Measurements from ENCODE around the gene CNEP1R1. TPM values are rescaled to one million over a fixed set of nuclear protein-coding genes. Genes with fewer than 3 reads are reported as not detected.

The CNEP1R1 gene
- total RNA-seq, 2 experiments from 2014 or later = 19.1 to 19.9 TPM

- H3K9me3 Mint-ChIP-seq = peaks cover 2% of the 10 kb centered on the region
- intact Hi-C loops (cut with micrococcal nuclease) = no loop called here
- peaks cover 9% of the 10 kb centered on the region for H3K27me3 Mint-ChIP-seq
- H3K4me1 Mint-ChIP-seq (ENCODE audit: low read depth) = no peaks in the 10 kb centered on the region
- ATAC-seq (no peak), DNase-seq (no peak)
- TF ChIP-seq, protein P1, sequence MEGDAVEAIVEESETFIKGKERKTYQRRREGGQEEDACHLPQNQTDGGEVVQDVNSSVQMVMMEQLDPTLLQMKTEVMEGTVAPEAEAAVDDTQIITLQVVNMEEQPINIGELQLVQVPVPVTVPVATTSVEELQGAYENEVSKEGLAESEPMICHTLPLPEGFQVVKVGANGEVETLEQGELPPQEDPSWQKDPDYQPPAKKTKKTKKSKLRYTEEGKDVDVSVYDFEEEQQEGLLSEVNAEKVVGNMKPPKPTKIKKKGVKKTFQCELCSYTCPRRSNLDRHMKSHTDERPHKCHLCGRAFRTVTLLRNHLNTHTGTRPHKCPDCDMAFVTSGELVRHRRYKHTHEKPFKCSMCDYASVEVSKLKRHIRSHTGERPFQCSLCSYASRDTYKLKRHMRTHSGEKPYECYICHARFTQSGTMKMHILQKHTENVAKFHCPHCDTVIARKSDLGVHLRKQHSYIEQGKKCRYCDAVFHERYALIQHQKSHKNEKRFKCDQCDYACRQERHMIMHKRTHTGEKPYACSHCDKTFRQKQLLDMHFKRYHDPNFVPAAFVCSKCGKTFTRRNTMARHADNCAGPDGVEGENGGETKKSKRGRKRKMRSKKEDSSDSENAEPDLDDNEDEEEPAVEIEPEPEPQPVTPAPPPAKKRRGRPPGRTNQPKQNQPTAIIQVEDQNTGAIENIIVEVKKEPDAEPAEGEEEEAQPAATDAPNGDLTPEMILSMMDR (IDR thresholded peaks at IDR 0.05) = no peak
- H3K4me3 Mint-ChIP-seq = no peak overlapping the region
- no peak overlapping the region for H3K27ac Mint-ChIP-seq
- POLR2A ChIA-PET = no interaction called here
- no peaks in the 10 kb centered on the region for H3K36me3 Mint-ChIP-seq (ENCODE audit: low read depth)
- CTCF ChIA-PET = no interaction called here
Measured at GRCh38 chr16:50004239-50004638, 20.8 kb upstream of the CNEP1R1 start.

GRCh38 chr16:50006964-50007363, 18.1 kb upstream of the CNEP1R1 start:
- TF ChIP-seq, protein P1 (IDR thresholded peaks at IDR 0.05) = no peak
- ChIA-PET POLR2A (no interaction called here), CTCF (no interaction called here)
- DNase-seq (no peak), ATAC-seq (no peak)
- intact Hi-C loops (cut with micrococcal nuclease) = no loop called here
- Mint-ChIP-seq H3K27ac (no peak overlapping the region), H3K27me3 (peaks cover 9% of the 10 kb centered on the region), H3K4me3 (no peak overlapping the region), H3K9me3 (no peaks in the 10 kb centered on the region), H3K4me1 (ENCODE audit: low read depth) (no peaks in the 10 kb centered on the region), H3K36me3 (ENCODE audit: low read depth) (no peaks in the 10 kb centered on the region)

GRCh38 chr16:50007744-50008143, 17.3 kb upstream of the CNEP1R1 start:
- H3K4me1 Mint-ChIP-seq (ENCODE audit: low read depth) = no peaks in the 10 kb centered on the region
- H3K36me3 Mint-ChIP-seq (ENCODE audit: low read depth) = no peaks in the 10 kb centered on the region
- no peaks in the 10 kb centered on the region for H3K9me3 Mint-ChIP-seq
- H3K27me3 Mint-ChIP-seq = peaks cover 5% of the 10 kb centered on the region
- TF ChIP-seq, protein P1 (IDR thresholded peaks at IDR 0.05) = no peak
- CTCF ChIA-PET = no interaction called here
- H3K4me3 Mint-ChIP-seq = no peak overlapping the region
- DNase-seq (no peak), ATAC-seq (no peak)
- POLR2A ChIA-PET = interaction anchor here (1.6 kb wide), 1 partner anchor 17 kb away, joined by 6 read pairs; the partner anchor contains the start of gene CNEP1R1
- no peak overlapping the region for H3K27ac Mint-ChIP-seq
- intact Hi-C loops (cut with micrococcal nuclease) = no loop called here

DNA sequence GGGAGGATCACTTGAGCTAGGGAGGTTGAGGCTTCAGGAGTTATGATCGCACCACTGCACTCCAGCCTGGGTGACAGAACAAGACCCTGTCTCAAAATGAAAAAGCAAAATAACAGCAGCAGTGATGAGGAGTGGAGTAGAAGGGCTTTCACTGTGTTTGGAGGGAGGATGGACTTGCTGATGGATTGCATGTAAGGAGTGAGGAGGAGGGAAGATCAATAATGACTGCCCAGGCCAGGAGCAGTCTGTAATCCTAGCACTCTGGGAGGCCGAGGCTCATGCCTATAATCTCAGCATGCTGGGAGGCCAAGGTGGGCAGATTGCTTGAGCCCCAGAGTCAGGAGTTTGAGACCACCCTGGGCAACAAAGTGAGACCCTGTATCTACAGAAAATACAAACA, 14.8 kb upstream of the CNEP1R1 start:
- ATAC-seq (no peak), DNase-seq (no peak)
- ChIA-PET CTCF (no interaction called here), POLR2A (interaction anchor here (0.6 kb wide), 1 partner anchor 14 kb away, joined by 3 read pairs; no protein-coding TSS in a partner anchor)
- no peaks in the 10 kb centered on the region for H3K27me3 Mint-ChIP-seq
- H3K4me3 Mint-ChIP-seq = no peak overlapping the region
- H3K27ac Mint-ChIP-seq = no peak overlapping the region
- intact Hi-C loops (cut with micrococcal nuclease) = no loop called here
- H3K36me3 Mint-ChIP-seq (ENCODE audit: low read depth) = no peaks in the 10 kb centered on the region
- TF ChIP-seq, protein P1 (IDR thresholded peaks at IDR 0.05) = no peak
- H3K4me1 Mint-ChIP-seq (ENCODE audit: low read depth) = no peaks in the 10 kb centered on the region
- H3K9me3 Mint-ChIP-seq = no peaks in the 10 kb centered on the region

GRCh38 chr16:50011707-50012106, 13.3 kb upstream of the CNEP1R1 start:
- no peaks in the 10 kb centered on the region for H3K36me3 Mint-ChIP-seq (ENCODE audit: low read depth)
- ChIA-PET CTCF (interaction anchor here (1.2 kb wide), 2 partner anchors 14 kb away, joined by 5 to 6 read pairs; partner anchors contain the start of gene CNEP1R1), POLR2A (interaction anchor here (0.6 kb wide), 1 partner anchor 596 kb away, joined by 3 read pairs; no protein-coding TSS in a partner anchor)
- no peaks in the 10 kb centered on the region for H3K9me3 Mint-ChIP-seq
- ATAC-seq = no peak
- TF ChIP-seq, protein P1 (IDR thresholded peaks at IDR 0.05) = no peak
- no peak overlapping the region for H3K4me3 Mint-ChIP-seq
- no peak overlapping the region for H3K27ac Mint-ChIP-seq
- H3K4me1 Mint-ChIP-seq (ENCODE audit: low read depth) = no peaks in the 10 kb centered on the region
- intact Hi-C loops (cut with micrococcal nuclease) = no loop called here
- DNase-seq = no peak
- H3K27me3 Mint-ChIP-seq = no peaks in the 10 kb centered on the region
